Glomerular endothelial cell (primary cell): ENCODE data around the gene ZDHHC11. TPM values are rescaled to one million over a fixed set of nuclear protein-coding genes. Genes with fewer than 3 reads are reported as not detected.
"Not testable (repeated sequence)": the region's sequence is repeated elsewhere in the genome, so short reads cannot be mapped to it uniquely, and the experiment has no call there.

ENCODE experiments used
- DNase-seq: peaks from one replicate; pipeline ENCODE4 v3.0.0-alpha.2; 2011; ENCODE audit warnings: low read depth, low spot score; ENCODE audit errors: extremely low read depth
- total RNA-seq: library from RNA; depleted of rRNA; stranded (reverse); fragments of >200 nt; gene quantifications from 2 replicates; pipeline ENCODE4 v1.2.3, GENCODE V29; 2015

Gene ZDHHC11
- total RNA-seq, 1 donor from 2014 or later = 0.70 TPM

- not testable (repeated sequence) for DNase-seq
Measured at GRCh38 chr5:845676-846601, 4.8 kb downstream of the ZDHHC11 start.

GRCh38 chr5:845031-845675 lies 5.6 kb downstream of the ZDHHC11 start:
- DNase-seq = not testable (repeated sequence)

GRCh38 chr5:844426-844825 lies 6.4 kb downstream of the ZDHHC11 start:
- DNase-seq = not testable (repeated sequence)

- DNase-seq = not testable (repeated sequence)
Measured at GRCh38 chr5:843926-844325, 6.9 kb downstream of the ZDHHC11 start.

GRCh38 chr5:843371-843770 lies 7.4 kb downstream of the ZDHHC11 start:
- DNase-seq = not testable (repeated sequence)

GRCh38 chr5:842402-843221 lies 8.2 kb downstream of the ZDHHC11 start:
- DNase-seq = not testable (repeated sequence)

GRCh38 chr5:841531-842401 lies 9.0 kb downstream of the ZDHHC11 start:
- not testable (repeated sequence) for DNase-seq

GRCh38 chr5:840974-841435 lies 9.8 kb downstream of the ZDHHC11 start:
- not testable (repeated sequence) for DNase-seq

GRCh38 chr5:840118-840973 lies 10.4 kb downstream of the ZDHHC11 start:
- DNase-seq = not testable (repeated sequence)

- not testable (repeated sequence) for DNase-seq
Measured at GRCh38 chr5:838431-838851, 12.3 kb downstream of the ZDHHC11 start.

GRCh38 chr5:837621-838121 lies 13.1 kb downstream of the ZDHHC11 start:
- not testable (repeated sequence) for DNase-seq

GRCh38 chr5:835933-836612 lies 14.7 kb downstream of the ZDHHC11 start:
- not testable (repeated sequence) for DNase-seq

- DNase-seq = not testable (repeated sequence)
Measured at GRCh38 chr5:834013-834412, 16.8 kb downstream of the ZDHHC11 start.

GRCh38 chr5:828194-828593 lies 22.6 kb downstream of the ZDHHC11 start:
- DNase-seq = not testable (repeated sequence)

GRCh38 chr5:825544-825943 lies 25.2 kb downstream of the ZDHHC11 start:
- not testable (repeated sequence) for DNase-seq

GRCh38 chr5:821504-821903 lies 29.3 kb downstream of the ZDHHC11 start:
- no peak for DNase-seq

- DNase-seq = no peak
Measured at GRCh38 chr5:820245-820644, 30.5 kb downstream of the ZDHHC11 start.

- no peak for DNase-seq
Measured at GRCh38 chr5:819078-819477, 31.7 kb downstream of the ZDHHC11 start.
